CD4-positive, alpha-beta T cell (primary cell): Measurements from ENCODE around the gene KCTD16. TPM values are rescaled to one million over a fixed set of nuclear protein-coding genes. Genes with fewer than 3 reads are reported as not detected.

Source experiments
- ATAC-seq: fragments of 200-7000 bp; cut with Tn5 transposase; one replicate; pipeline ENCODE4 v1.10.0; 2022; ENCODE audit warnings: mild to moderate bottlenecking; ENCODE audit not compliant: poor library complexity
- CTCF ChIA-PET: fragments of 350-600 bp; sonication (Branson Sonifier 250); formaldehyde crosslinking; loops from one replicate; lab custom pipeline; 2021; ENCODE audit warnings: antibody characterized with exemption, inconsistent platforms; lab: Charles Lee
- POLR2A ChIA-PET: fragments of 350-600 bp; sonication (Branson Sonifier 250); formaldehyde crosslinking; loops from one replicate; lab custom pipeline; 2021; ENCODE audit warnings: antibody characterized with exemption, inconsistent platforms; lab: Charles Lee
- DNase-seq, 14 experiments: peaks; one replicate each; pipeline ENCODE4 v3.0.0-alpha.2; 2013 to 2020; ENCODE audit warnings: mixed read lengths in 2 of 14
- H3K27ac ChIP-seq, 2 donors: one replicate each; pipeline versions ENCODE4 v1.5.1 to v1.7.0; 2013; ENCODE audit warnings: low read length in 2 of 2, low read depth in 1 of 2, mild to moderate bottlenecking in 1 of 2
- H3K27me3 ChIP-seq, 2 experiments: 1 replicate in 1 of 2; 2 replicates in 1 of 2; pipeline versions ENCODE4 v1.6.1 to v1.7.0; 2013; ENCODE audit warnings: low read length in 2 of 2, control low read depth in 1 of 2, mild to moderate bottlenecking in 1 of 2, moderate library complexity in 1 of 2; ENCODE audit not compliant: insufficient read depth in 2 of 2, control insufficient read depth in 1 of 2
- H3K36me3 ChIP-seq: one replicate; pipeline ENCODE4 v1.6.1; 2013; ENCODE audit warnings: low read length, control low read depth; ENCODE audit not compliant: insufficient read depth
- H3K4me1 ChIP-seq: one replicate; pipeline ENCODE4 v1.6.1; 2013; ENCODE audit warnings: low read length, control low read depth; ENCODE audit not compliant: insufficient read depth
- H3K4me3 ChIP-seq: one replicate; pipeline ENCODE4 v1.5.1; 2013; ENCODE audit warnings: mild to moderate bottlenecking, low read length, moderate library complexity
- H3K9me3 ChIP-seq, 2 experiments: 1 replicate in 1 of 2; 2 replicates in 1 of 2; pipeline versions ENCODE4 v1.6.1 to v1.7.0; 2013; ENCODE audit warnings: low read length in 2 of 2, mild to moderate bottlenecking in 2 of 2, control low read depth in 1 of 2, moderate library complexity in 1 of 2; ENCODE audit not compliant: control insufficient read depth in 1 of 2, insufficient read depth in 1 of 2
- H3K27ac Mint-ChIP-seq: one replicate; pipeline ENCODE4 v1.8.0; 2020; ENCODE audit warnings: mixed read lengths
- H3K27me3 Mint-ChIP-seq: one replicate; pipeline ENCODE4 v1.8.0; 2021; ENCODE audit warnings: mixed read lengths
- H3K36me3 Mint-ChIP-seq: one replicate; pipeline ENCODE4 v1.8.0; 2021; ENCODE audit warnings: low read depth, mixed read lengths
- H3K4me1 Mint-ChIP-seq: one replicate; pipeline ENCODE4 v1.8.0; 2021; ENCODE audit warnings: low read depth, mixed read lengths
- H3K4me3 Mint-ChIP-seq: one replicate; pipeline ENCODE4 v1.8.0; 2020; ENCODE audit warnings: mild to moderate bottlenecking, mixed read lengths
- H3K9me3 Mint-ChIP-seq: one replicate; pipeline ENCODE4 v1.8.0; 2020; ENCODE audit warnings: mixed read lengths
- intact Hi-C, 2 experiments: fragments of 100-400 bp; cut with DNase I in 1 of 2; cut with micrococcal nuclease in 1 of 2; formaldehyde crosslinking; loops; one replicate each; pipeline versions ENCODE4 v1.15.1 to v1.9.0; 2023 to 2025; cut with DNase I, micrococcal nuclease
- total RNA-seq, 174 experiments: library from RNA in 2 of 174; stranded (reverse) in 2 of 174; gene quantifications; one replicate each; pipeline ENCODE4 v1.2.3 and lab custom pipeline; 2021 to 2026
- TF ChIP-seq, protein P1 (sequence below): fragments of 200-600 bp; IDR thresholded peaks from one replicate; pipeline ENCODE4 v1.8.0; 2022; ENCODE audit warnings: antibody characterized with exemption, mild to moderate bottlenecking

KCTD16 gene
- total RNA-seq, 2 experiments from 2014 or later: not detected

DNA sequence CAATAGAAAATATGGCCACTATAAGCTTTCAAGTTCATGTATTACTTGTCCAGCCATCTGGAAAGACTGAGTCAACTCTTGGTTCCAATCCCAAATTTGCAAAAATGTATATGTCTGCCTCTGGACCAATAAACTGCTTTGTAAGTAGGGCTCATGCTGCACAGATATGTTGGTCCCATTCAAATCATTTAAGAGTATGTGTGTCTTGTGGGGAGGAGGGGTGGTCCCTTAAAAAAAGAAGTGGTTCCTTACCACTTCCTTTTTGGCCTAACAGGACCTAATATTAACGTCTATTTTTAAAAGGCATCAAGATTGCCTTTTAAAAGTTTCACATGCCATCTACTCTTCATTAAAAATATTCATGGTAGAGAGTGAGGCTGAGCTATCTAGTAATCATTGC is 214.9 kb downstream of the KCTD16 start:
- Histone ChIP-seq H3K36me3 (no peaks in the 10 kb centered on the region), H3K4me3 (no peak overlapping the region), H3K27me3 (no peaks in the 10 kb centered on the region), H3K27ac (no peak overlapping the region), H3K4me1 (no peaks in the 10 kb centered on the region), H3K9me3 (no peaks in the 10 kb centered on the region)
- ChIA-PET POLR2A (no interaction called here), CTCF (no interaction called here)
- intact Hi-C loops: no loop called here
- DNase-seq: no peak
- Mint-ChIP-seq H3K27ac (no peak overlapping the region), H3K4me1 (no peaks in the 10 kb centered on the region), H3K9me3 (peaks cover 3% of the 10 kb centered on the region), H3K4me3 (no peak overlapping the region), H3K27me3 (no peaks in the 10 kb centered on the region), H3K36me3 (no peaks in the 10 kb centered on the region)
- TF ChIP-seq, protein P1, sequence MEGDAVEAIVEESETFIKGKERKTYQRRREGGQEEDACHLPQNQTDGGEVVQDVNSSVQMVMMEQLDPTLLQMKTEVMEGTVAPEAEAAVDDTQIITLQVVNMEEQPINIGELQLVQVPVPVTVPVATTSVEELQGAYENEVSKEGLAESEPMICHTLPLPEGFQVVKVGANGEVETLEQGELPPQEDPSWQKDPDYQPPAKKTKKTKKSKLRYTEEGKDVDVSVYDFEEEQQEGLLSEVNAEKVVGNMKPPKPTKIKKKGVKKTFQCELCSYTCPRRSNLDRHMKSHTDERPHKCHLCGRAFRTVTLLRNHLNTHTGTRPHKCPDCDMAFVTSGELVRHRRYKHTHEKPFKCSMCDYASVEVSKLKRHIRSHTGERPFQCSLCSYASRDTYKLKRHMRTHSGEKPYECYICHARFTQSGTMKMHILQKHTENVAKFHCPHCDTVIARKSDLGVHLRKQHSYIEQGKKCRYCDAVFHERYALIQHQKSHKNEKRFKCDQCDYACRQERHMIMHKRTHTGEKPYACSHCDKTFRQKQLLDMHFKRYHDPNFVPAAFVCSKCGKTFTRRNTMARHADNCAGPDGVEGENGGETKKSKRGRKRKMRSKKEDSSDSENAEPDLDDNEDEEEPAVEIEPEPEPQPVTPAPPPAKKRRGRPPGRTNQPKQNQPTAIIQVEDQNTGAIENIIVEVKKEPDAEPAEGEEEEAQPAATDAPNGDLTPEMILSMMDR: no peak
- ATAC-seq: no peak

DNA sequence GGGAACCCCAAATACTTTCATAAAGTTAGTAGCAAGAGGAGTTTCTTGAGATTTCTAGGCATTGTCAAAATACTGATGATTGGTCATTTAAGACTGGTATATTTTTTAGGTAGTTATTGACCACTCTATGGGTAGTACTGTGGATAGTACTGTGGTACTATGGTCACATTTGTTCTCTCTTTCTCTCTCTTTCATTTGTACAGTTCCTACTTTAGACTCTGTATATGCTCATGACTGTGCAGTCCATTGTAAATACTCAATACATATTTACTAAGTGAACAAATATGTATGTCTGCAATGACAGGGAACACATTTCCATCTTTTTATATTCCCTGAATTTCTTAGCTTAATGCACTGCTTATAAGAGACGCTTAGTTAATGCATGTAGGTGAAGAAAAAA is 215.6 kb downstream of the KCTD16 start:
- Histone ChIP-seq H3K36me3 (no peaks in the 10 kb centered on the region), H3K4me3 (no peak overlapping the region), H3K4me1 (no peaks in the 10 kb centered on the region), H3K9me3 (no peaks in the 10 kb centered on the region), H3K27ac (no peak overlapping the region), H3K27me3 (no peaks in the 10 kb centered on the region)
- CTCF ChIA-PET: no interaction called here
- H3K9me3 Mint-ChIP-seq: no peaks in the 10 kb centered on the region
- no peaks in the 10 kb centered on the region for H3K36me3 Mint-ChIP-seq
- ATAC-seq (no peak), DNase-seq (no peak)
- no peaks in the 10 kb centered on the region for H3K27me3 Mint-ChIP-seq
- no peak overlapping the region for H3K4me3 Mint-ChIP-seq
- H3K27ac Mint-ChIP-seq: no peak overlapping the region
- intact Hi-C loops: no loop called here
- TF ChIP-seq, protein P1: no peak
- no peaks in the 10 kb centered on the region for H3K4me1 Mint-ChIP-seq
- POLR2A ChIA-PET: no interaction called here

- Mint-ChIP-seq H3K4me1 (no peaks in the 10 kb centered on the region), H3K9me3 (peaks cover 2% of the 10 kb centered on the region), H3K27me3 (no peaks in the 10 kb centered on the region), H3K27ac (no peak overlapping the region), H3K4me3 (no peak overlapping the region), H3K36me3 (no peaks in the 10 kb centered on the region)
- TF ChIP-seq, protein P1: no peak
- CTCF ChIA-PET: no interaction called here
- DNase-seq (no peak), ATAC-seq (no peak)
- Histone ChIP-seq H3K36me3 (no peaks in the 10 kb centered on the region), H3K27me3 (no peaks in the 10 kb centered on the region), H3K27ac (no peak overlapping the region), H3K4me1 (no peaks in the 10 kb centered on the region), H3K9me3 (no peaks in the 10 kb centered on the region), H3K4me3 (no peak overlapping the region)
- intact Hi-C loops: no loop called here
- POLR2A ChIA-PET: no interaction called here
Measured at GRCh38 chr5:144390133-144390532, 219.5 kb downstream of the KCTD16 start.
